ENCODE data around the gene RGL3.
"Not testable (repeated sequence)": the region's sequence is repeated elsewhere in the genome, so short reads cannot be mapped to it uniquely, and the experiment has no call there.

Gene RGL3

GRCh38 chr19:11416346-11417052 is 2.6 kb downstream of the RGL3 start:
- DNase-seq: no peak

GRCh38 chr19:11414544-11414943 is 4.6 kb downstream of the RGL3 start:
- DNase-seq: peak; percentile 24

- no peak for DNase-seq
These were observed 8.4 kb downstream of the RGL3 start for GRCh38 chr19:11410682-11411081.

- DNase-seq: no peak
These were observed 10.5 kb downstream of the RGL3 start for GRCh38 chr19:11408591-11408990.

GRCh38 chr19:11406703-11407236 is 12.3 kb downstream of the RGL3 start:
- DNase-seq: not testable (repeated sequence)

- no peak for DNase-seq
These were observed 13.1 kb downstream of the RGL3 start for GRCh38 chr19:11405846-11406643.

GRCh38 chr19:11404588-11405222 is 14.4 kb downstream of the RGL3 start:
- no peak for DNase-seq

- no peak for DNase-seq
These were observed 17.1 kb downstream of the RGL3 start for GRCh38 chr19:11401808-11402543.

GRCh38 chr19:11400798-11401197 is 18.3 kb downstream of the RGL3 start:
- no peak for DNase-seq

GRCh38 chr19:11399667-11400066 is 19.4 kb downstream of the RGL3 start:
- DNase-seq: no peak

GRCh38 chr19:11397089-11397610 is 22.0 kb downstream of the RGL3 start:
- DNase-seq: no peak

- no peak for DNase-seq
These were observed 28.0 kb downstream of the RGL3 start for GRCh38 chr19:11390933-11391680.

- no peak for DNase-seq
These were observed 28.8 kb downstream of the RGL3 start for GRCh38 chr19:11390359-11390758.

- peak; percentile 42 for DNase-seq
These were observed 31.7 kb downstream of the RGL3 start for GRCh38 chr19:11387162-11388034.

- no peak for DNase-seq
These were observed 34.4 kb downstream of the RGL3 start for GRCh38 chr19:11384778-11385129.

- DNase-seq: no peak
These were observed 35.4 kb downstream of the RGL3 start for GRCh38 chr19:11383706-11384048.

GRCh38 chr19:11382898-11383705 is 36.0 kb downstream of the RGL3 start:
- DNase-seq: peak; percentile 85

- peak; percentile 96 for DNase-seq
These were observed 38.2 kb downstream of the RGL3 start for GRCh38 chr19:11380653-11381537.

GRCh38 chr19:11379857-11380350 is 39.2 kb downstream of the RGL3 start:
- DNase-seq: no peak
